Esophagus (tissue), 2 donors: Measurements from ENCODE around the gene PLEKHA6. TPM values are rescaled to one million over a fixed set of nuclear protein-coding genes. Genes with fewer than 3 reads are reported as not detected.
"Not testable (repeated sequence)": the region's sequence is repeated elsewhere in the genome, so short reads cannot be mapped to it uniquely, and the experiment has no call there.

Experiments
- H3K27ac ChIP-seq, 2 donors: one replicate each; pipeline ENCODE4 v1.5.1; 2013; ENCODE audit warnings: low read depth in 2 of 2, mild to moderate bottlenecking in 2 of 2, inconsistent platforms in 1 of 2, low read length in 1 of 2, moderate library complexity in 1 of 2
- H3K27me3 ChIP-seq, 2 donors: one replicate each; pipeline ENCODE4 v1.6.1; 2013; ENCODE audit warnings: low read length in 2 of 2, control low read depth in 1 of 2, mild to moderate bottlenecking in 1 of 2; ENCODE audit not compliant: insufficient read depth in 2 of 2, control insufficient read depth in 1 of 2
- H3K36me3 ChIP-seq, 2 donors: one replicate each; pipeline ENCODE4 v1.6.1; 2013; ENCODE audit warnings: low read length in 1 of 2; ENCODE audit not compliant: control insufficient read depth in 2 of 2, insufficient read depth in 2 of 2
- H3K4me1 ChIP-seq, 2 donors: one replicate each; pipeline ENCODE4 v1.6.1; 2013; ENCODE audit warnings: low read length in 1 of 2; ENCODE audit not compliant: control insufficient read depth in 2 of 2, insufficient read depth in 2 of 2
- H3K4me3 ChIP-seq, 2 donors: one replicate each; pipeline ENCODE4 v1.5.1; 2013; ENCODE audit warnings: low read length in 2 of 2, mild to moderate bottlenecking in 2 of 2, low read depth in 1 of 2, moderate library complexity in 1 of 2
- H3K9me3 ChIP-seq, 2 donors: one replicate each; pipeline ENCODE4 v1.6.1; 2013; ENCODE audit warnings: mild to moderate bottlenecking in 2 of 2, low read depth in 1 of 2, low read length in 1 of 2, moderate library complexity in 1 of 2; ENCODE audit not compliant: control insufficient read depth in 2 of 2, insufficient read depth in 1 of 2
- WGBS, 2 donors: extraction: QIAGEN DNeasy Blood & Tissue Kit; methylation state at CpG; one replicate each; pipeline ENCODE4 v1.1.7; 2013; 5-methylcytosine and 5-hydroxymethylcytosine counted together
- polyA plus RNA-seq, 2 donors: library from polyadenylated mRNA; stranded (reverse); fragments of 200-250 nt; gene quantifications; one replicate each; pipeline ENCODE4 v1.2.3, GENCODE V29; 2013
- donor health status: healthy with polysubstance abuse.
- donor health status: Bipolar disorder and iron deficiency.

PLEKHA6 gene
- polyA plus RNA-seq, 2 donors: 11.0 to 36.3 TPM

DNA sequence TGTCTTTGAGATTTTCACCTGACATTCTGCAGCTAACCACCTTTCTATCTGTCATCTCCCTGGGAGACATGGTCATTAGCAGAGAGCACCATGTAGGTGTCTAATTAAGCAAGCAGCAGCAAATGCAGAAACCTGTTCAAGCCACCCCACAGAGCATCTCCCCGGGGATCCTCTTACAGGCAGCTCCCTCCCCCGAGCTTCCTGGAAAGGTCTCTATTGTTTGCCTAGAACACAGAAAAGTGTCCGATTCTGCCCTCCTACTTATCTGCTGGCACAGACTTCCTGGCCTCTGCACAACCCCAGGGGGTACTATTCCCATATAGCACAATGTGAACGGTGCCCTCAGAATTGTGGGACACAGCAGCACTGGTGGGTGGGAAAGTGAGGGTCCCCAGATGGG, 46.1 kb downstream of the PLEKHA6 start:
- Histone ChIP-seq H3K27me3 (no peaks in the 10 kb centered on the region), H3K4me3 (no peak overlapping the region), H3K4me1 (peaks cover 0 to 2% of the 10 kb centered on the region in 2 donors), H3K27ac (no peak overlapping the region), H3K9me3 (no peaks in the 10 kb centered on the region), H3K36me3 (peaks cover 0 to 4% of the 10 kb centered on the region in 2 donors)
- WGBS, 2 donors: 40 to 56% methylated on average over 4 of the region's 4 CpGs

DNA sequence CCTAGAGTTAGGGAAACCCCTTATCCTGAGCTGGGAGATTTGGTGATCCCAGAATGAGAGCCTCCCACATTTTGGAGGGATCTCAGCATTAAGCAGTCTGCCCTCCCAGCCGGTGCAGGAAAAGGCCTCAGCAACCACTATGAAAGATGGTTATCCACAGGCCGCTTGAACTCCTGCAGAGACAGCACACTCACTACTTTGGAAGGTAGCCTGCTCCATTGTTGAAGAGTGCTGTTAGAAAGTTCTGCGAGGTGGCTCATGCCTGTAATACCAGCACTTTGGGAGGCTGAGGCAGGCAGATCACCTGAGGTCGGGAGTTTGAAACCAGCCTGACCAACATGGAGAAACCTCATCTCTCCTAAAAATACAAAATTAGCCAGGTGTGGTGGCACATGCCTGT, 48.8 kb downstream of the PLEKHA6 start:
- 93 to 94% methylated on average over 4 of the region's 4 CpGs for WGBS, 2 donors
- H3K4me3 ChIP-seq, H3K27ac ChIP-seq, H3K27me3 ChIP-seq, H3K4me1 ChIP-seq, H3K36me3 ChIP-seq, H3K9me3 ChIP-seq: not testable (repeated sequence)

DNA sequence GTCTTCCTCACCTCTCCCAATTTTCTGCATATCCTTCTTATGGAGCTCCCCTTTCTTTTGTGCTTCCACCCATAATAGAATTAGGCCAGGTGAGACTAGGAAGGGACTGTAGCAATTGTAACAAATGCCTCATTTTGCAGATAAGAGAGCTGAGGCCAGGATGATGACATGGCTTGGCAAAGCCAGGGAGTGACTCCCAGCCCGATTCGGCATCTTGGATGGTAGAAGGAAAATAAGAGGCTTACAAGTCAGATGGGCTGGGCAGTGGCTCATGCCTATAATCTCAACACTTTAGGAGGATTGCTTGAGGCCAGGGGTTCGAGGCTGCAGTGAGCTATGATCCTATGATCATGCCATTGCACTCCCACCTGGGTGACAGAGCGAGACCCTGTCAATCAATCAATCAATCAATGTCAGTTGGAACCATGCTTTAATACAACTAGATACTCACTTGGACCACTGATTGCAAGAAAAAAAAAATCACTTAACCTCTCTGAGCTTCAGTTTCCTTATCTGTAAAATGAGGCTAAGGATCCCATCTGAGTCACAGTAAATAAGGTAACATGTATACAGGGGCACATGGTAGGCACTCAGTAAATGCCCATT, 51.6 kb downstream of the PLEKHA6 start:
- 39 to 48% methylated on average over 4 of the region's 4 CpGs for WGBS, 2 donors
- no peaks in the 10 kb centered on the region for H3K9me3 ChIP-seq
- no peak overlapping the region for H3K27ac ChIP-seq
- no peak overlapping the region for H3K4me3 ChIP-seq
- H3K36me3 ChIP-seq: no peaks in the 10 kb centered on the region
- peaks cover 3 to 4% of the 10 kb centered on the region in 2 donors for H3K4me1 ChIP-seq
- peaks cover 0 to 3% of the 10 kb centered on the region in 2 donors for H3K27me3 ChIP-seq

DNA sequence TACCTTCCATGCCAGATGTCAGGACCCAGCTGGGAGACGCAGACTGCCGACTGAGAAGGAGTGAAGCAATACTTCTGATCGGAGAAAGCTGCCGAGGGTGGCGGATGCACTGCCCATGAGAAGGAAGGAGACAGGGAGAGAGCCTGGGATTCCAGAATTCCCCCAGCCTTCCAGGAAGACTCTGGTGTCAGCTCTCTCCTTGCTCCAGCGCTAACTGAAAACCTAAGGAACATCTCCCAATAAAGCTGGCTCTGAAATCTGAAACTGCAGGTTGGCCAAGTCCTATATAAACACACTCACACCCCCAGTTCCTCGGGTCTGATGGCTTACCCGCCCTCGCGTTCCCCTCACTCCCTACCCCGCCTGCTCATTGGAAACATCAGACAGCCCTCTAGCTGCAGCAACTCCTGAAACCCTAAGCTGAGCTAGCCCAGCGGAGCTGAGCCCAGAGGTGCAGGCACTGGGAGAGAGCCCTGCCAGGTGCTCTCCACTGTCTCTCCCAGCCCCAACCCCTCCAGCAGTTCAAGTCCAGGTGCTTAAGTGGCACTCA, 52.3 kb downstream of the PLEKHA6 start:
- H3K36me3 ChIP-seq: no peaks in the 10 kb centered on the region
- H3K9me3 ChIP-seq: no peaks in the 10 kb centered on the region
- H3K4me3 ChIP-seq: no peak overlapping the region
- 26% methylated on average over 12 of the region's 12 CpGs for WGBS, 2 donors
- peaks cover 0 to 3% of the 10 kb centered on the region in 2 donors for H3K27me3 ChIP-seq
- peaks cover 3 to 4% of the 10 kb centered on the region in 2 donors for H3K4me1 ChIP-seq
- H3K27ac ChIP-seq: peak overlapping the region; percentile 17 to 44

DNA sequence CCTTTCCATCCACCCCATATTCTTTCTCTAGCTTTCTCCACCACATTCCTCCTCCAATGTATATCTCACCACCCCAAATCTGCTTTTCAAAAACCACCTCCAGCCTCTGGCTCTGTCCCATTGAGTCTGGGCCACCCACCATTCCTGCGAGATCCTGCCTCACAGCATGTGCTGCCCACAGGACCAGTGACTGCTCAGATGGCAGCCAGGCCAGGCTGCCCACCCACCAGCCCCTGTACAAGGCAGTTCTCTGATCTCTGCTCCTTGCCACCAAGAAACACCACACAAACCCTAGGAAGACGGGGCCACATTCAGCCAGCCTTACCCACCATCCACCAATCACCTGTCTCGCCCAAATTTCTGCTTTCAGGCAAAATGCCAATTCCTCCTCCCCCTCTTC, 53.7 kb downstream of the PLEKHA6 start:
- H3K4me3 ChIP-seq: no peak overlapping the region

DNA sequence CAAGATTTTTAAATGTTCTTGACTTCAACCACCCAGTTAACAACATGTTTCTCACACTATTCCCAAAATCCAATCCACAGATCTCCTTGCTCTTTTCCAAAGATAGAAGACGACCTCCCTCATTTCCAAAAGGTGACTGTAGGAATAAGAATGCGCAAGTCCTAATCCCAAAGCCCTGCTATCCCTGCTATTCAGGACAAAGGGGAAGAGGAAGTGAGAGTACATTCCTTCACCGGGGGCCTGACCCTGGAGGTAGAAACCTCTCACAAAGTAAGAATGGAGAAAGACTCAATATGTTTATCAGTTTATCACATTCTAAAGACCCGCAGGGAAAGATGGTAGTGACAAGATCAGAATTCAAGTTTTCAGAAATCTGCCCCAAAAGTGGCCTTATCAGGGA, 55.7 kb downstream of the PLEKHA6 start:
- H3K4me1 ChIP-seq: peaks cover 3 to 10% of the 10 kb centered on the region in 2 donors
- WGBS, 2 donors: 77 to 78% methylated on average over 4 of the region's 4 CpGs

More for the DNA sequence above, 53.7 kb downstream of the PLEKHA6 start:
- no peak overlapping the region for H3K27ac ChIP-seq
- H3K4me1 ChIP-seq: peaks cover 3 to 10% of the 10 kb centered on the region in 2 donors
- 86 to 94% methylated on average over 3 of the region's 3 CpGs for WGBS, 2 donors
- peaks cover 0 to 3% of the 10 kb centered on the region in 2 donors for H3K27me3 ChIP-seq
- no peaks in the 10 kb centered on the region for H3K36me3 ChIP-seq
- no peaks in the 10 kb centered on the region for H3K9me3 ChIP-seq

DNA sequence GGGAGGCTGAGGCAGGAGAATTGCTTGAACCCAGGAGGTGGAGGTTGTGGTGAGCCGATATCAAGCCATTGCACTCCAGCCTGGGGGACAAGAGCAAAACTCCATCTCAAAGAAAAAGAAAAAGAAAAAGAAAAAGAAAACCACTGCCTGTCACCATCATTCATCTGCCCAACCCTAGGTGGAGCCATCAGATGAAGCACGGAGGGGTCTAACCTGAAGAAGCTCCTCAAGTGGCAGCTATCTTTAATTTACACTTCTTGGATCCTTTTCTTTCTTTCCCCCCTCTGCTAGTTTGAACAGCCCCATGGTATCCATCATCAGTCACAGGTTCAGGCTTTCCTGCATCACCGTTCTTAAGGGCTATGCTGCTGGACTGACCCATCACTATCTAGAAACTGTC, 57.0 kb downstream of the PLEKHA6 start:
- Histone ChIP-seq H3K4me3 (no peak overlapping the region), H3K27ac (no peak overlapping the region), H3K9me3 (no peaks in the 10 kb centered on the region), H3K4me1 (peaks cover 3 to 7% of the 10 kb centered on the region in 2 donors), H3K27me3 (peaks cover 0 to 3% of the 10 kb centered on the region in 2 donors), H3K36me3 (no peaks in the 10 kb centered on the region)
- WGBS, 2 donors: 95% methylated on average over 3 of the region's 3 CpGs

More for the DNA sequence above, 55.7 kb downstream of the PLEKHA6 start:
- no peak overlapping the region for H3K4me3 ChIP-seq
- H3K36me3 ChIP-seq: no peaks in the 10 kb centered on the region
- no peaks in the 10 kb centered on the region for H3K9me3 ChIP-seq
- H3K27me3 ChIP-seq: peaks cover 0 to 3% of the 10 kb centered on the region in 2 donors
- no peak overlapping the region for H3K27ac ChIP-seq

DNA sequence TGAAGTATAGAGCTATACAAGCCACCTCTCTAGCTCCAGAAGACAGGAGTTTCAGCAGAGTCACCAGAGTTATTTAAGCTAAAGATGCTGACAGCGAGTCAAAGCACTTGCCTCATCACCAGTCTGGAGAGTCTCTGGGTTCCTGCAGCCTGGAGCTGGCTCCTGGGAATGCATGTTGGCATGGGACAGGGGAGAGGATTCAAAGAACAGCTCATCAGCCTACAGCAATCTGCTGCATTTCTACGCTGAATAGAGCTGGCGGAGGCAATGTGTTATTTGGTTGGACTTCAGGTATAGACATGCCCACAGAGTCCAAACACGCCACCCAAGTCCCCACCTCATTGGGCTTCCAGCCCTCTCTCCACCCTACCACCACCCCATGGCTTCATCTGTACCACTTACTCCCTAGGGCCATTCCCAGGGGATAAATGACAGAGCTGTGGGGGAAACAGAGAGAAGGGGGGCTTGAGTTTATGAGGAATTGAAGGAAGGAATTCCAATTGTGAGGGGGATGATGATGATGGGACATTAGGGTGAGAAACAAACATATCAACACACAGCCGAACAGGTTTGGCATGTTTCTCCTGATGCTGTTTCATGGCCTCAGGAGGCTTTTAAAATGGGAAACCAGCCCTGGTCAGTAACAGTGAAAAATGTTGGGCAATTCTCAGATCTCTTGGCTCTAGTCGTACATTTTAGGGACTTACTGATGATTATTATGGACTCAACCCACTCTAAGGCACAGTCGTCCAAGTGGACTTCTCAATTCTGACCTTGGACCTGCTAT, 58.4 kb downstream of the PLEKHA6 start:
- Histone ChIP-seq H3K36me3 (no peaks in the 10 kb centered on the region), H3K27ac (peak overlapping the region; percentile 53 to 83), H3K4me3 (no peak overlapping the region), H3K9me3 (no peaks in the 10 kb centered on the region), H3K4me1 (peaks cover 0 to 9% of the 10 kb centered on the region in 2 donors), H3K27me3 (peaks cover 0 to 3% of the 10 kb centered on the region in 2 donors)
- WGBS, 2 donors: 48 to 64% methylated on average over 7 of the region's 7 CpGs

DNA sequence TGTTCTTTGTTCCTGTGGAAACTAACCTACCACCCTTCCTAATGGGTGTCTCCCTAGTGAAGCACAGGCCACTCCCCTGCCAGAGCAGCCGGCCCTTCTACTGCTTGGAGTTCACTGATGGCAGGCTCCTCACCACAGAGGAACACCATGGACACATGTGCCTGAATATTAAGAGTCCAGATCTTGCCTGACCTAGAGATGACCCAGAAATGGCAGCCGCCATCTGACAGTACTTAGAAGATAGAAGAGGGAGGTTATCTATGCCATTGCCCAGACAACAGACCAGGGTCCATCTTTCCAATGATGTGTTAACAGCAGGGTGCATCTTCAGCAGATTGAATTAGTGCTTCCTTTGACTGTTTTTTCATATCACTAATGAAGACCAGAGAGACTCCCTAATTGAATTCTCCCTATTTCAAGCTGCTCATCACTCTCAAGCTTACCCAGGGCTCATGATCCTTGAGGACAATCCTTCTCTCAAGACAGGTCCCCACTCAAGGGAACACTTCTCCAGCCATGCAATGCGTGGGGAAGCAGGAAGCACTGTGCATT, 59.8 kb downstream of the PLEKHA6 start:
- no peaks in the 10 kb centered on the region for H3K36me3 ChIP-seq
- 68 to 89% methylated on average over 3 of the region's 3 CpGs for WGBS, 2 donors
- H3K4me1 ChIP-seq: peaks cover 0 to 14% of the 10 kb centered on the region in 2 donors
- H3K9me3 ChIP-seq: no peaks in the 10 kb centered on the region
- no peak overlapping the region for H3K27ac ChIP-seq
- peaks cover 0 to 3% of the 10 kb centered on the region in 2 donors for H3K27me3 ChIP-seq
- no peak overlapping the region for H3K4me3 ChIP-seq
